CD4-positive, alpha-beta T cell treated with Interleukin-17A for 4 hours (primary cell): Measurements from ENCODE around the gene CISD3.

Experiments
- DNase-seq: peaks from one replicate; pipeline ENCODE4 v3.0.0-alpha.2; 2020; ENCODE audit warnings: mixed read lengths

Gene CISD3

DNA sequence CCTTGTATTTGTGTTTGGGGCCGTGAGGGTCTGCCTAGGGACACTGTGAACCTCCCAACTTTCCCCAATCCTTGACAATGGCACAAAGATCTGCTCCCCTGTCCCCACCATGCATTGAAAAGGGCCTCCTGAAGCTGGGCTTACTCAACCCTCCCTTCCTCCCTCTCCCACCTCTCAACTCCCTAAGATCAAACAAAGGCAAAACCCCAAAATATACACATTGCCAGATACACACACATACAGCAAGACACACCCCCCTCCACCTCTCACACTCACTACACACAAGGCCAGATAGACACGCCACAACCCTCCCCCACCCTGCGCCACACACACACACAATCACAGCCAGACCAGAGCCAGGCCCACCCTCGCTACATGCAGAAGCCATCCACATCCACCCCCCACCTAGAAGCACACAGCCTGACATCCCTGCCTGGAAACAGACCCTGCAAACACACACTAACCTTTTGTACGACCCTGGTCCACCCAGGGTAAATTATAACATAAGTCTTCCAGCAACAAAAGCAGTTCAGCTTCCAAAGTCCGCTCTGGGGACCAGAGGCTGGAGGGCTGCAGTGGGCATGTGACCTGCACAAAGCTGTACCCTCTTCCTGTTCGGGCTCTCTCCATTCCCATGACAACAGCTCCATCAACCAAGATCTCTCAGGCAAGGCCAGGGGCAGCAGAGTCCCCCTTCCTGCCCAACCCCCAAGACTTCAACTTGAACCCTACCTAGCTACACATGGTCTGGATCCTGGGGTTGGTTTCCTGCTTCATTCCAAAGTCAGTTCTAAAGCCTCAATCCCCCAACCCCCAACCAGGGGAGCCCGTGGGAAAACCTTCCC is 16.1 kb downstream of the CISD3 start:
- no peak for DNase-seq

- no peak for DNase-seq
These were observed 16.8 kb downstream of the CISD3 start for GRCh38 chr17:38746849-38747462.

DNA sequence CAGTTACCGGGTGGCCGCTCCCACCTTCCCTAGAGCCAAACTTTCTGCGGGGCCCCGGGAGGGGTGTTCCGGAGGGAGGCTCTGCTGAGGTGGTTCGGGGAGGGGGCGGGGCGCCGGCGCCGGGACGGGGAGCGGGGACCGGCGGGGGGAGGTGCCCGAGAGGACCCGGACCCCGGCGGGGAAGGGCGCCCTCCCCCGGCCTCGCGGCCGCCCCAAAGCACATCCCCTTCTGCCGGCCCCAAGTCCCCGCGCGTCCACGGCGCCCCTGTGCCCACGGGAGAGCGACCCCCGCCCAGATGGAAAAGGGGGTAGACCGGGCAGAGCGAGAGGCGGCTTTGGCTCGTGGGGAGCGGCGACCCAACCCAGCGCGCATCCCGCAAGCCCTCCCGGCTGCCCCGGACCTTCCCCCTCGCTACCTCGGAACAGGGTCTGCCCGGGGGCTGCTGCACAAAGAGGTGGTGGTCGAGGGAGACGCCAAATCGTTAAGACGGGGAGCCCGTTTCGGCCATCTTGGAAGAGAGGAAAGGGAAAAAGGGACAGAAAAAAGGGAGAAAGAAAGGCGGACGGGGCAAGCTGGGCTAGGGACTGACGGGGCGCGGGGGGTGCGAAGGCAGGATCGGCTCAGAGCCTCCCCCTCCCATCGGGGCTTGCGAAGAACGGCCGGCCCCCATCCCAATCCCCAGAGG is 17.5 kb downstream of the CISD3 start:
- DNase-seq: peak; percentile 46

DNA sequence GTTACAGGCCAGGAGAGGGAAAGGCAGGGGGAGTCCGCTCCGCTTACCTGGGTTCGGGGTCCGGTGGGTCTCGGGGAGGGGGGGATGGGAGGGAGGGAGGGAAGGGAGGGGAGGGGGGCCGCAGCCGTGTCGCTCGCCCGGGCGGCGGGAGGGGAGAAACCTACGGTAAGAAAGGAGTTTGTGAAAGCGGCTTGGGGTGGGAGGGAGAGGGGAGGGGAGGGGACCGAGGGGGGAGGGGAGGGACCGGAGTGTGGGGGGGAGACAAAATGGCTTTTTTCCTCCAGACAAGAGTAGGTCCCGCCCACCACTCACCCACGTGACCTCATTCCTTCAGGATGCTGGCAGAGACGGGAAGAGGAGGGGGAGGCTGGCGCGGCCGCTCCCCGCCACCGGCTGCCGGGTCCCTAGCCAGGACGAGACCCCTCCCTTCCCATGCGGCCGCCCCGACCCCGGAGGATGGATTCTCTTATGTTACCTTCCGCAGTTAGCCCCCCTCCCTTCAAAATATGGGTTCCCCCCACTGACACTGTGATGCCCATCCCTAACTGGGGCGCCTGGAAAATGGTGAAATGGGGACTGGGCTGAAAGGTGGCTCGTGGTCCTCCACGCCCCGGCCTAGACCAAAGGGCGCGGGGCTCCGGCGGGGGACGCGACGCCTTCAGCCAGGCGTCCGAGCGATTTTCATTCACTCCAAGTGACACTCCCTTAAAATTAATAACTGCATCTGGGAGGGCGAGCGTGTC is 18.2 kb downstream of the CISD3 start, which contains the start of gene PCGF2:
TSS of gene PCGF2 (minus strand) at position 188 of the 743 bp plus-strand sequence. CDS start 7,934 bp downstream, outside the sequence.
- DNase-seq: no peak

DNA sequence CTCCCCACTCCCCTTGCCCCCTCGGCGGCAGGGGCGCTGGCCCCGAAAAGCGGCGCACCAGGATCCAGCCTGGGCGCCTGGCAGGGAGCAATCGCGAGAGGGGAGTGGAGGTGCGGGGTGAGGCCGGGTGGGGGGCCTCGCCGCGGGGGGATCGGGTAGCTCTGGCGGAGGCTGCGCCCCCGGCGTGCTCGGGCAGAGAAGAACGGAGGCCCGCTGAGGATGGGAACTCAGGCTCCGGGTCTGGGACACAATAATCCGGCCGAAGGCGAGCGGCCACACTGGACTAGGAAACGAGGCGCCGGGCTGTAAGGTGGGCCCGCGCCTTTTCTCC is 18.7 kb downstream of the CISD3 start:
- no peak for DNase-seq

DNA sequence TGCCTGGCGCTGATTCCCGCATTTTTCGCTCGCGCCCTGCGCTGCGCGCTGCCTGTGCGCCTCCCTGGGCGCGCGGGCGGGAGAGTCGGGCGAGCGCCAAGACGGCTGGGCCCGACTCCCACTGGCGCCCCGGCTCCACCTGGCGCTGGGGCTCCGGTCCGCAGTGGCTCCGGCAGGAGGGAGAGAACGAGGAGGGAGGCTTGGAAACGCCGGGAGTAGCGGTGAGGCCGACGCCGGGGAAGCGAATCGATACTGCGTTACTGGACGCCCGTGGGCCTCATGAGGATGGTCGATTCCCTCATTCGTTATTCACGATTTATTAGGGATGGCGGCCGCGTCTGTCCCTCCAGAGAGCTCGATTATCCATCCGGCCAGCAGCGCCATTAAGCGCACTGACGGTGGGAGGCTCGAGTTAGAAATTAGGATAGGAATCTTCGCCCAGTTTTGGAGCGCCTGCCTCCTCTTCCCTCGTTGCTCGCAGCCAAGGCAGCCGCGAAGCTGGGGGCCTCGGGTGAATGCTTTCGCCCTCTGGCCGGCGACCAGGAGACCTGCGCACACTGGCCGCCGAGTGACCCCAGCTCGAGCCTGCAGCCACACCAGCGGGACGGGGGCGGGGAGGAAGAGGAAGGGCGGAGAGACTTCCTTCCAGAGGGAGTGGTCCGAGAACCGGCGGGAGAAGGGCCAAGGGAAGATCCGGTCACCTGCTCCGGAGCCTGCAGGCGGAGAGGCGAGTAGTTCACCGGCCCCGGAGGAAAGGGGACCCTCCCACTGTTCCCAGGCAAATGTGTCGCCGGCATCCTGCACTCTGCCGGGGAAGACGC is 19.3 kb downstream of the CISD3 start:
- DNase-seq: no peak

DNA sequence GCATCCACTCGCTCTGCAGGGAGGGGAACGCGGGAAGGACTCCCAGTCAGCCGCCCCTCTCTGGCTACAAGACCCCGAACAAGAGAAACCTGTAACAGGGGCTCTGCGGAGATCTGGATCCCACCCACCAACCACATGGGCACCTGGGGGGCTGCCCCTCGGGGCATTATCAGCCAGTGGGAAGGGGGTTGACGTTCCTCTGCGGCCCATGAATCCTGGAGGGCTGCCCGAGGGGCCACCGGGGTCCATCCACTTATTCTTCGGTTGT is 19.8 kb downstream of the CISD3 start:
- DNase-seq: no peak

DNA sequence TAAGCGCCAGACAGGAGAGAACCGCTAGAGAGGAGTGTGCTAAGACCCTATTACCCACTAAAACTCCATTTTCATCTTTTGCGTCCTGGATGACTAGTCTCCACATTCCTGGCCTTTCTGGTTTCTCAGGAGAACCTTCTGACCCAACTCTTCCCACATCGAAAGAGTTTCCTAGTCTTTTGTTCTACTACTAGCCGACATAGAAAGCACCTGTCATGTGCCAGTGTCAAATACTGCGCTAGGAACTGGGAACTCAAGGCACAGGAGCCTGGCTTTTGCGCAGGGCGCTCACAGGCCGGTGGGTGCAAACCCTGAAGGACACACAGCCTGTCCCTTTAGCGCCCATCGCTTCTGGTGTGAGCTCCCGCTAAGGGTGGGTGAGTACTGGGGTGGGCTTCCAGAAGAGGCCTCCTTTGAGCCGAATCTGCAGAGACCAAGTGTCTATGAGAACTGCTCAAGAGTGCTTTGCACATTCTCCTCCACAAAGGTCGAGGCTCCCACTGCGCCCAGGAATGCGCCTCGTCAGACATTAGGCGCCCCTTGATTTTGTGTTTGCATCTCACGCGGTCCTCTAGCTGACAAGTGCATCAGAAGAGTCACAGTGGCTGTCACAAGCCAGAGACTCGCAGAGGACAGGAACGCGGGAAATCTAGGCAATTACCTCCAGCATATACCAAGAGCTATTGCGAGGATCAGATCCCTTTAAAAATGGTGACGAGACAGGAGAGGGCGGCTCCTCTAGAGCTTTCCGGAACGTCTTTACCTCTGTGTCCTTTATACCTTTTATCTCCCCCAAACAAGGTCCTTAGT is 20.4 kb downstream of the CISD3 start:
- peak; percentile 31 for DNase-seq

GRCh38 chr17:38751144-38751807 is 21.1 kb downstream of the CISD3 start:
- no peak for DNase-seq

DNA sequence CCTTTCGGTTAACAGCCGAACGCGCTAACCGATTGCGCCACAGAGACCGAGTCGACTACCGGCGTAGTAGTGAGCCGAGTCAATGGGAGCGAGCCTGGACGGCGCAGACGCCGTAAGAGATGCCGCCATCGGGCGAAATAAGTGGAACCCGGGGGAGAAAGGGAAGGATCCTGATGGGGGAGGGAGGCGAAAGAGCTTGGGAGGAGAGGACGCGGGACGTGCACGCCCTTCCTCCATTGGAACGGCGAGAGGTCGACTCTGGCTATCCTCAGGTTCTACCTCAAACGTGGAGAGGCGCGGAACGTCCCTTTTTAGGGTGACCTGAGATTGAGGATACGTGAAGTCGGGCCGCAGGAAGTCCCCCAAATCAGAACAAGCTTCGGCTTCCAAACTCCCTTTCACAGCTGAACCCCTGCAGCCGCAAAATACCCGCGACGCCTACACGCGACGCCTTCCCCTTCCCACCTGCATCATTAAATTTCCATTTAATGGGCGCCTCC is 21.7 kb downstream of the CISD3 start:
- DNase-seq: peak; percentile 84

- DNase-seq: peak; percentile 98
These were observed 22.3 kb downstream of the CISD3 start, which contains the start of gene PSMB3 for GRCh38 chr17:38752308-38753070. Gene PSMB3 (plus strand): TSS chr17:38752741. CDS start chr17:38752827, 86 bp downstream.

DNA sequence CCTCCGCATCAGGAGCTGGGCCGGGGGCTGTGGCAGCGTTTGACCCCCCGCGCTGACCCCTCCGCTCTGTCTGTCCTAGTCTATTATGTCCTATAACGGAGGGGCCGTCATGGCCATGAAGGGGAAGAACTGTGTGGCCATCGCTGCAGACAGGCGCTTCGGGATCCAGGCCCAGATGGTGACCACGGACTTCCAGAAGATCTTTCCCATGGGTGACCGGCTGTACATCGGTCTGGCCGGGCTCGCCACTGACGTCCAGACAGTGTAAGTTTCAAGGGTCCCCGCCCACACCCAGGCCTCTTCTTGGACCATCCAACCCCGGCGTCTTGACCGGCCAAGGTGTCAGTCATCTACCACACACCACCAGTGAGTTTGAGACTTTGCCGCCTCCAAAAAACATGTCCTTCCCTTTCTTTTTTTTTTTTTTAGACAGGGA is 22.9 kb downstream of the CISD3 start:
- no peak for DNase-seq

GRCh38 chr17:38761612-38762011 is 31.5 kb downstream of the CISD3 start:
- peak; percentile 41 for DNase-seq

- no peak for DNase-seq
These were observed 32.1 kb downstream of the CISD3 start for GRCh38 chr17:38762231-38762630.

- DNase-seq: no peak
These were observed 36.2 kb downstream of the CISD3 start for GRCh38 chr17:38766341-38766740.

DNA sequence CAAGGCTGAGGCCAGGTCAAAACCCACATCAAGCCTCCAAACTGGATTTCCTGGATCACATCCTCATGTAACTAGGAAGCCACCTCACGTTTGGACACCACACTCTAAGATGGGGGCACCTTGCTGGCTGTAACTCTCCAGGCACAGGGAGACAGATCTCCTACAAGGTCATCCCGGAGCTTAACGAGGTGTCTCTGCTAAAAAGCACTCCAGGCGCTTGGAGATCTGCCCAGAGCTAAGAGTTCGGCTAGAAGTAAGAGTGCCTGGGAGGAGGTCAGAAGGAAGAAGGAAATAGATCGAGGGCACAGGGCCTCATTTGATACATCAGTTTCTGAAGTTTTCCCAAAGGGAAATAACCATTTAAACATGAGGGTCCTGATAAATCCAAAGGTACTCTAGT is 38.3 kb downstream of the CISD3 start:
- no peak for DNase-seq

DNA sequence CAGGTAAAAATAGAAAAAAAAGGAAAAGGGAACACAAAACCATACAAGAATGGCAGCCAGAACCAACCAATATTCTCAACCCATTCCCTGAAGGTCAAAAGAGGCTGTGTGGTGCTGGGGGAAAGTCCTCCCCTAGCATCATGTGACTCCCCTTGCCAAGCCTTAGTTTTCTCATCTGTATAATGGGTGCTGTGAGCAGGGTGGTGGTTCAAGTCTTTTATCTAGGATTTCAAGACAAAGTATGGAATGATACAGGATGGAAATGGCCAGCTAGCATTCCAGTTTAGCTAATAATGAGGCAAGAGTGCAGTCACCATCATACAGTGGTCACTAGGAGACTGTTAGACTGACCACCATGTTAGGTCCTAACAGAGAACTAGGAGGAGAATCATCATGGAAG is 43.1 kb downstream of the CISD3 start:
- DNase-seq: no peak

GRCh38 chr17:38777641-38778250 is 47.6 kb downstream of the CISD3 start:
- no peak for DNase-seq
